HFF-Myc (cell line): ENCODE results near the gene UGGT1.

Source experiments
- DNase-seq: peaks from one replicate; pipeline ENCODE4 v3.0.0-alpha.2; 2011; ENCODE audit warnings: low read depth; ENCODE audit errors: extremely low read depth
- H3K4me3 ChIP-seq: replicated peaks from 2 replicates; pipeline ENCODE4 v1.5.1; 2011; ENCODE audit warnings: low read depth, mild to moderate bottlenecking, control low read depth, low read length
- TF ChIP-seq, protein P1 (sequence below): IDR thresholded peaks from 2 replicates; pipeline ENCODE4 v1.5.1; 2012; ENCODE audit warnings: mild to moderate bottlenecking, low read depth, low read length, control low read depth; ENCODE audit errors: missing control alignments

The UGGT1 gene

DNA sequence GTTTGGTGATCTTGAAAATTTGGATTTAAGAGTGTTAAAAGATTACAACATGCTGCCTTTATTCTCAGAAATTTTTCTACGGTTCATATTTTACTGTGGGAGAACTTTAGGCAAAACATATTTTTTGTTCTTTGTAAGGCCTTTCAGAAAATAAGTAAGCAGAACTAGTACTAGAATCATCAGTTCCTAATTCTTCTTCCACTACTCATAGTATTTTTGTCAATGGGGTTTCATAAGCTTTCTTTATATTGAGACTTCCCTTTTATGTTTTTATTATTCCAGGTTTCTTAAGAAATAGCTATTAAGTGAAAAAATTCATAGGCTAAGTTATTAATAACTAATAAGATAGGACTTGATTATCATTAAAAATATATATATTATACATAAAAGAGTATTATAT, 12.4 kb downstream of the UGGT1 start:
- TF ChIP-seq, protein P1, sequence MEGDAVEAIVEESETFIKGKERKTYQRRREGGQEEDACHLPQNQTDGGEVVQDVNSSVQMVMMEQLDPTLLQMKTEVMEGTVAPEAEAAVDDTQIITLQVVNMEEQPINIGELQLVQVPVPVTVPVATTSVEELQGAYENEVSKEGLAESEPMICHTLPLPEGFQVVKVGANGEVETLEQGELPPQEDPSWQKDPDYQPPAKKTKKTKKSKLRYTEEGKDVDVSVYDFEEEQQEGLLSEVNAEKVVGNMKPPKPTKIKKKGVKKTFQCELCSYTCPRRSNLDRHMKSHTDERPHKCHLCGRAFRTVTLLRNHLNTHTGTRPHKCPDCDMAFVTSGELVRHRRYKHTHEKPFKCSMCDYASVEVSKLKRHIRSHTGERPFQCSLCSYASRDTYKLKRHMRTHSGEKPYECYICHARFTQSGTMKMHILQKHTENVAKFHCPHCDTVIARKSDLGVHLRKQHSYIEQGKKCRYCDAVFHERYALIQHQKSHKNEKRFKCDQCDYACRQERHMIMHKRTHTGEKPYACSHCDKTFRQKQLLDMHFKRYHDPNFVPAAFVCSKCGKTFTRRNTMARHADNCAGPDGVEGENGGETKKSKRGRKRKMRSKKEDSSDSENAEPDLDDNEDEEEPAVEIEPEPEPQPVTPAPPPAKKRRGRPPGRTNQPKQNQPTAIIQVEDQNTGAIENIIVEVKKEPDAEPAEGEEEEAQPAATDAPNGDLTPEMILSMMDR = no peak
- DNase-seq = no peak
- no peak overlapping the region for H3K4me3 ChIP-seq

DNA sequence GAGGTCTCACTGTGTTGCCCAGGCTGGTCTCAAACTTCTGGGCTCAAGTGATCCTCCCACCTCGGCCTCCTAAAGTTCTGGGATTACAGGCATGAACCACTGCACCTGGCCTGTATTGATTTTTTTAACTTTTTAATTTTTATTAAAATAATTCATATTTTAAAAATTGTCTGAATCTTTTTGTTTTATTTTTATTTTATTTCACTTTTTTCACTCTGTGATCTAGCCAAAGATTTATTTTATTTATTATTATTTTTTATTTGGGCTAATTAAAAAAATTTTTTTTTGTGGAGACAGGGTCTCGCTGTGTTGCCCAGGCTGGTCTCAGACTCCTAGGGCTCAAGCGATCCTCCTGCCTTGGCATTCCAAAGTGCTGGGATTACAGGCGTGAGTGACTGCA, 14.1 kb downstream of the UGGT1 start:
- DNase-seq = no peak
- TF ChIP-seq, protein P1 = no peak
- H3K4me3 ChIP-seq = no peak overlapping the region

DNA sequence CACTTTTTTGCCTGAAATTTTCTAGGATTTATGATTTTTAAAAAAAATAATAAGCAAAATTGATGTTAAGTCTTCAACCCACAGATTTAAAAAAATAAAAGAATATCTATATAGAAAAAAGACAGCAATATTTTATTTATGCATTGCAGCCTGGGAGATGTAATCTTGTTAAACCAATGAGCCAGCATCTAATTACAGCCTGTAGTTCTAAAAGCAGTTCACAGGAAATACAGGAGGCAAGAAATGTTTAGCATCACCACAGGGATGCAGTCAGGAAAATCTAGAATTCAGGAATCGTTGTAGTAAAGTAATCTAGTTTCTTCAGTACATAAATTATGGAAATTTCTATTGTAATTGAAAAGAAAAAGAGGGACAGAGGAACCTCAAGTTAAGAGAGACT, 17.2 kb downstream of the UGGT1 start:
- TF ChIP-seq, protein P1 = no peak
- DNase-seq = no peak
- H3K4me3 ChIP-seq = no peak overlapping the region

DNA sequence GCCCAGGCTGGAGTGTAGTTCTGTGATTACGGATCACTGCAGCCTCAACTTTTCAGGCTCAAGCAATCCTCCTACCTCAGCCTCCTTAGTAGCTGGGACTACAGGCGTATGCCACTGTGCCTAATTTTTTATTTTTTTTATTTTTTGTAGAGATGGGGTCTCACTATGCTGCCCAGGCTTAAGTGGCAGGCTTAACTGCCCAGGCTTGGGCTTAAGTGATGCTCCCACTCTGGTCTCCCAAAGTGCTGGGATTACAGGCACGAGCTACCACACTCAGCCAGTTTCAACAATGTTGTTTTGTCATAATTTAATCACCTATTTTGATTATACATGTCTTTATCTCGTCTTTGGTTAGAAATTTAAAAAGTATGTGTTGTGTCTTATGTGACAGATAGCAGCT, 18.2 kb downstream of the UGGT1 start:
- no peak for DNase-seq
- H3K4me3 ChIP-seq = no peak overlapping the region
- TF ChIP-seq, protein P1 = no peak

DNA sequence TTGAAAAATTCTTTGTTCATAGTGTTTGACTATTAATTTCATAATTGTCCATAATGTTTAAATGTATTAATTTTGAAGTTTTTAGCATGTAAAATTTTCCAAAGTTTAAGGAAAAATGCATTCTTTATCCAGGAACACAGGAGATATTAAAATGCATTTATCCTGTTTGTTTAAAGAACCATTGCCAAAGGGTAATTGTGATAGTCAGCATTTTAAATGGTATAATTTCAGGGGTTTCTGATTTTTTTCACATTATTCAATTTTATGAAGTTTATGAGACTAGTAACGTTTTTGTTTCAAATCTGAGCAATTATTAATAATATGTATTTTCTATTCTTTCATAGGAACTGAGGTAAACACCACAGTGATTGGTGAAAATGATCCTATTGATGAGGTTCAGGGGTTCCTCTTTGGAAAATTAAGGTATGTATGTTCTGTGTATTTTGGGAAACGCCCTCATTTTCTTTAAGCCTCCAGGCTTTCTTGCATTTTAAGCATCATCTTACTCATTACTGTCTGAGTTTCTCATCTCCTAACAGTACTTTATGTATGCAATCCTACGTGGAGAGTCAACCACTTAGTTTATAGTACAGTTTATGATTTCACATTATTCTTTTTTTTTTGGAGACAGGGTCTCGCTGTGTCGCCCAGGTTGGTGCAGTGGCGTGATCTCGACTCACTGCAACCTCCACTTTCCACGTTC, 25.1 kb downstream of the UGGT1 start:
- no peak for DNase-seq
- H3K4me3 ChIP-seq = no peak overlapping the region
- TF ChIP-seq, protein P1 = no peak

DNA sequence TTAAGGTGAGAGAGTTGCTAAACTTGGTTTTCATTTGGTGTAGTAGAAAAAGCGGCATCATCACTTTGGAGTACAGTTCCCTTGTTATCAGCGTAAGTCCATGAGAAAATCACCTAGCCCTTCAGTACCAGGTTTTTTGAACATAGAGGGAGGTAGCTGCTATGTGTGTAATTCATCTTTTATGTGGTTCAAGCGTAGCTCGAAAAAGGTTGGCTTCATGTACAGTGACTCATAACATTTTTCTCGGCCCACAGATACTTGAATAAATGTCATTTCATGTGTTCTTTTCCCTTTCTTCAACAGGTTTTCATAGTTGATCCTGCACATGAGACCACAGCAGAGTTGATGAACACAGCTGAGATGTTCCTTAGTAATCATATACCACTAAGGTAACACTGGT, 43.6 kb downstream of the UGGT1 start:
- TF ChIP-seq, protein P1 = no peak
- DNase-seq = no peak
- H3K4me3 ChIP-seq = no peak overlapping the region
